MM.1S (cell line): Measurements from ENCODE around the gene SUPV3L1.

Source experiments
- EZH2 ChIP-seq: fragments of 300-600 bp; sonication (generic); optimal IDR thresholded peaks from 2 replicates; pipeline ENCODE3; 2017; ENCODE audit warnings: low read depth, mild to moderate bottlenecking, antibody characterized with exemption, low read length, mixed read lengths
- TF ChIP-seq, protein P1 (sequence below): fragments of 300-600 bp; sonication (generic); IDR thresholded peaks from 2 replicates; pipeline ENCODE4 v1.5.1; 2016; ENCODE audit warnings: antibody characterized with exemption, low read length, mixed read lengths

DNA sequence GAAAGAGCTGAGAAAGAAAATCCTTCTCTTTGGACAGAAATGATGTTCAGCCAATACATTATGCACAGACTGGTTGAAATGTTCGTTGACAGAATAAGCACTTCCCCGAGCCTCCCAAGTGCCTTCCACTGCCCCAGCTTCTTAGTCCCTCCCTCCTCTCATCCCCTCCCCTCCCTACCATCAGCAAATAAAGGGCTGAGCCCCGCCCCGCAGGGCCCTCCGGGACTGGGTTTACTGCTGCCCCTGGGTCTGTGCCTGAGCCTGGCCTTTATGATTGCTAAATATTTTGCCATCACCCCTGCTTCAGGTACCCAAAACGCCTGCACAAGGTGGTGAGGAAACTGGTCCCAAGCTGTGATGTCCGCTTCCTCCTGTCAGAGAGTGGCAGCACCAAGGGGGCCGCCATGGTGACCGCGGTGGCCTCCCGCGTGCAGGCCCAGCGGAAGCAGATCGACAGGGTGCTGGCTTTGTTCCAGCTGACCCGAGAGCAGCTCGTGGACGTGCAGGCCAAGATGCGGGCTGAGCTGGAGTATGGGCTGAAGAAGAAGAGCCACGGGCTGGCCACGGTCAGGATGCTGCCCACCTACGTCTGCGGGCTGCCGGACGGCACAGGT lies 68.2 kb downstream of the SUPV3L1 start:
- no peak for TF ChIP-seq EZH2
- TF ChIP-seq, protein P1, sequence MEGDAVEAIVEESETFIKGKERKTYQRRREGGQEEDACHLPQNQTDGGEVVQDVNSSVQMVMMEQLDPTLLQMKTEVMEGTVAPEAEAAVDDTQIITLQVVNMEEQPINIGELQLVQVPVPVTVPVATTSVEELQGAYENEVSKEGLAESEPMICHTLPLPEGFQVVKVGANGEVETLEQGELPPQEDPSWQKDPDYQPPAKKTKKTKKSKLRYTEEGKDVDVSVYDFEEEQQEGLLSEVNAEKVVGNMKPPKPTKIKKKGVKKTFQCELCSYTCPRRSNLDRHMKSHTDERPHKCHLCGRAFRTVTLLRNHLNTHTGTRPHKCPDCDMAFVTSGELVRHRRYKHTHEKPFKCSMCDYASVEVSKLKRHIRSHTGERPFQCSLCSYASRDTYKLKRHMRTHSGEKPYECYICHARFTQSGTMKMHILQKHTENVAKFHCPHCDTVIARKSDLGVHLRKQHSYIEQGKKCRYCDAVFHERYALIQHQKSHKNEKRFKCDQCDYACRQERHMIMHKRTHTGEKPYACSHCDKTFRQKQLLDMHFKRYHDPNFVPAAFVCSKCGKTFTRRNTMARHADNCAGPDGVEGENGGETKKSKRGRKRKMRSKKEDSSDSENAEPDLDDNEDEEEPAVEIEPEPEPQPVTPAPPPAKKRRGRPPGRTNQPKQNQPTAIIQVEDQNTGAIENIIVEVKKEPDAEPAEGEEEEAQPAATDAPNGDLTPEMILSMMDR, result no peak
